WTC11 (cell line): Measurements from ENCODE around the gene SLC6A16.

Experiments
- CTCF ChIP-seq: fragments of 200-600 bp; IDR thresholded peaks from 2 replicates; pipeline ENCODE4 v1.8.0; 2022; ENCODE audit warnings: antibody characterized with exemption
- GABPB1 ChIP-seq: sonication (generic); formaldehyde crosslinking; IDR thresholded peaks from 2 replicates; pipeline ENCODE4 v1.8.1; 2023; ENCODE audit warnings: mild to moderate bottlenecking, missing genetic modification reagents
- NFYB ChIP-seq: sonication (generic); formaldehyde crosslinking; conservative IDR thresholded peaks from 2 replicates; pipeline ENCODE4 v1.8.0; 2022; ENCODE audit warnings: low read depth, missing genetic modification reagents
- OVOL2 ChIP-seq: fragments of 250-450 bp; sonication (Bioruptor Pico); IDR thresholded peaks from 2 replicates; pipeline ENCODE4 v1.9.0; 2021; ENCODE audit warnings: mild to moderate bottlenecking, borderline replicate concordance
- TF ChIP-seq, protein P1 (sequence below): fragments of 250-450 bp; sonication (Bioruptor Pico); IDR thresholded peaks from 2 replicates; pipeline ENCODE4 v1.9.0; 2021; ENCODE audit warnings: moderate library complexity, mild to moderate bottlenecking, inconsistent platforms, borderline replicate concordance
- TF ChIP-seq, protein P2 (sequence below): sonication (generic); formaldehyde crosslinking; IDR thresholded peaks from 2 replicates; pipeline ENCODE4 v1.8.1; 2023; ENCODE audit warnings: mild to moderate bottlenecking, missing genetic modification reagents, moderate library complexity
- TF ChIP-seq, protein P3 (sequence below): sonication (generic); formaldehyde crosslinking; conservative IDR thresholded peaks from 2 replicates; pipeline ENCODE4 v1.8.1; 2022; ENCODE audit warnings: mild to moderate bottlenecking, missing genetic modification reagents

DNA sequence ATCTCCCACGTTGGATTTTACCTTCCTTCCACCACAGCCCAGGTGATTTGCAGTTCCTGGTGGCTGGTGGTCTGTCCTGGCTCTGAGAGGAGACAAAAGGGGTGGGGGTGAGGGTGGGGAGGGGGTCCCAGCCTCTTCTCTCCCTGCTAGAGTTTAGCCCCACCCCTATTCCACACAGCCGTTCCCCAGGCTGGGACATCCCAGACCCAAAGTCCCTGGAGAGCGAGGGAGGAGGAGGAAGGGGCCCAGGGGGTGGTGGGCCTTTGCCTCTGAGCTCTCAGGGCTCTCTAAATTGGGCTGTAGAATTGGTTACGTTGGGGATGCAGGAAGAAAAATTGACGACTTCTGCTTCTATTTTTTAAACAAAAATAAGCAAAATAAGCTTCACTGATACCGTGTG is 81.9 kb downstream of the SLC6A16 start:
- TF ChIP-seq CTCF, result no peak
- TF ChIP-seq, protein P1, sequence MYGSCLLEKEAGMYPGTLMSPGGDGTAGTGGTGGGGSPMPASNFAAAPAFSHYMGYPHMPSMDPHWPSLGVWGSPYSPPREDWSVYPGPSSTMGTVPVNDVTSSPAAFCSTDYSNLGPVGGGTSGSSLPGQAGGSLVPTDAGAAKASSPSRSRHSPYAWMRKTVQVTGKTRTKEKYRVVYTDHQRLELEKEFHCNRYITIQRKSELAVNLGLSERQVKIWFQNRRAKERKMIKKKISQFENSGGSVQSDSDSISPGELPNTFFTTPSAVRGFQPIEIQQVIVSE (CRISPR knock-in tag), result no peak
- TF ChIP-seq GABPB1, result no peak
- no peak for TF ChIP-seq NFYB
- TF ChIP-seq, protein P2, sequence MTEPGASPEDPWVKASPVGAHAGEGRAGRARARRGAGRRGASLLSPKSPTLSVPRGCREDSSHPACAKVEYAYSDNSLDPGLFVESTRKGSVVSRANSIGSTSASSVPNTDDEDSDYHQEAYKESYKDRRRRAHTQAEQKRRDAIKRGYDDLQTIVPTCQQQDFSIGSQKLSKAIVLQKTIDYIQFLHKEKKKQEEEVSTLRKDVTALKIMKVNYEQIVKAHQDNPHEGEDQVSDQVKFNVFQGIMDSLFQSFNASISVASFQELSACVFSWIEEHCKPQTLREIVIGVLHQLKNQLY (CRISPR knock-in tag), result no peak
- TF ChIP-seq OVOL2, result no peak
- TF ChIP-seq, protein P3, sequence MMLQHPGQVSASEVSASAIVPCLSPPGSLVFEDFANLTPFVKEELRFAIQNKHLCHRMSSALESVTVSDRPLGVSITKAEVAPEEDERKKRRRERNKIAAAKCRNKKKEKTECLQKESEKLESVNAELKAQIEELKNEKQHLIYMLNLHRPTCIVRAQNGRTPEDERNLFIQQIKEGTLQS (CRISPR knock-in tag), result no peak
